Measurements from ENCODE around the gene IGFBP4.

DNA sequence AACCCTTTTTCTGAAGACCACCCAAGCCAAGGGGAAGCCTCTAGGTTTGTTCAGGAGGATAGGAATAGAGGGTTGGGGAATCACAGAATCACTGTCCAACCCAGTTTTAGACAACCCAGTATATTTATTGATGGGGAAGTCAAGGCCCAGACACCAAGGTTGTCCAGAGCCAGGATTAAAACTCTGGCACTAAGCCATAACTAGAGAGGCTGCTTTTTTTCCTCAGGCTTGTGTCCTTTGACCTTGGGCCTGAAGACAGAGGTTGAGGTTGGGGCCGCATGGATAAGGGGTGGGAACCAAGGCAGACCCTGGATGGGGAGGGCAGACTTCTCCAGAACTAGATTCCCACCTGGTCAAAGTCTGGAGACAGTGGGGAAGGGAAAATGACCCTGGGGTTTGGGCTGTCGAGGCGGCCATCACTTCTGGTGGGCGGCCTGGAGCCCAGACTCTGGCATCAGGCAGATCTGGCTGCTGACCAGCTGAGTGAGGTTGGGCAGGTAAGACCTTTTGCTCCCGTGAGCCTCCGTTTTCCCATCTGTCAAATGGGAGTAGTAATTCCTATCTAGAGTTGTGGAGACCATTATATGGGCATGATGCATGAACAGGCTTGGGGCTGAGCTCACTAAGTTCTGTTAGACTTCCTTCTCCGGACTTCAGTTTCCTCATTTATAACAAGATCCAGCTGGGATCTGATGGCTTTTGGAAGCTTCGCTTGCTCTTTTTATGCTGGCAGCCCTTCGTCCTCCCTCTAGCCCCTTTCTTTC is 17.9 kb downstream of the IGFBP4 start:
- TF ChIP-seq, protein P1, sequence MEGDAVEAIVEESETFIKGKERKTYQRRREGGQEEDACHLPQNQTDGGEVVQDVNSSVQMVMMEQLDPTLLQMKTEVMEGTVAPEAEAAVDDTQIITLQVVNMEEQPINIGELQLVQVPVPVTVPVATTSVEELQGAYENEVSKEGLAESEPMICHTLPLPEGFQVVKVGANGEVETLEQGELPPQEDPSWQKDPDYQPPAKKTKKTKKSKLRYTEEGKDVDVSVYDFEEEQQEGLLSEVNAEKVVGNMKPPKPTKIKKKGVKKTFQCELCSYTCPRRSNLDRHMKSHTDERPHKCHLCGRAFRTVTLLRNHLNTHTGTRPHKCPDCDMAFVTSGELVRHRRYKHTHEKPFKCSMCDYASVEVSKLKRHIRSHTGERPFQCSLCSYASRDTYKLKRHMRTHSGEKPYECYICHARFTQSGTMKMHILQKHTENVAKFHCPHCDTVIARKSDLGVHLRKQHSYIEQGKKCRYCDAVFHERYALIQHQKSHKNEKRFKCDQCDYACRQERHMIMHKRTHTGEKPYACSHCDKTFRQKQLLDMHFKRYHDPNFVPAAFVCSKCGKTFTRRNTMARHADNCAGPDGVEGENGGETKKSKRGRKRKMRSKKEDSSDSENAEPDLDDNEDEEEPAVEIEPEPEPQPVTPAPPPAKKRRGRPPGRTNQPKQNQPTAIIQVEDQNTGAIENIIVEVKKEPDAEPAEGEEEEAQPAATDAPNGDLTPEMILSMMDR (IDR thresholded peaks at IDR 0.05): no peak
- no peak for TF ChIP-seq POLR2A (IDR thresholded peaks at IDR 0.05)

Data from lower leg skin (tissue), 3 donors.